HEK293 (cell line): ENCODE results near the gene RSKR.
"Not testable (repeated sequence)": the region's sequence is repeated elsewhere in the genome, so short reads cannot be mapped to it uniquely, and the experiment has no call there.

Experiments used
- CTCF ChIA-PET: fragments of 350-600 bp; formaldehyde crosslinking; extraction: SDS; loops from one replicate; lab custom pipeline; 2021; ENCODE audit warnings: antibody characterized with exemption; lab: Yijun Ruan, JAX
- POLR2A ChIA-PET: fragments of 300-600 bp; formaldehyde crosslinking; extraction: SDS; loops from one replicate; lab custom pipeline; 2020; ENCODE audit warnings: antibody characterized with exemption, inconsistent platforms; lab: Yijun Ruan, JAX
- H3K27ac ChIP-seq: fragments of 200-500 bp; sonication (Bioruptor generic); 2 replicates; pipeline ENCODE4 v1.5.1; 2014; ENCODE audit warnings: low read depth, low read length, control low read depth, inconsistent platforms; ENCODE audit errors: extremely low read depth
- H3K36me3 ChIP-seq, 2 experiments: fragments of 200-500 bp in 1 of 2; sonication (Bioruptor generic) in 1 of 2; 1 replicate in 1 of 2; 2 replicates in 1 of 2; pipeline ENCODE4 v1.5.1; 2014 to 2017; ENCODE audit warnings: inconsistent platforms in 2 of 2, low read length in 2 of 2; ENCODE audit not compliant: control insufficient read depth in 2 of 2, insufficient read depth in 1 of 2
- H3K4me1 ChIP-seq: fragments of 200-500 bp; sonication (Bioruptor generic); 2 replicates; pipeline ENCODE4 v1.5.1; 2014; ENCODE audit warnings: mild to moderate bottlenecking, low read length, inconsistent platforms; ENCODE audit not compliant: control insufficient read depth, insufficient read depth
- H3K4me3 ChIP-seq: 2 replicates; pipeline ENCODE4 v1.5.1; 2011; ENCODE audit warnings: low read depth, mild to moderate bottlenecking, control low read depth, low read length, moderate library complexity
- H3K9me3 ChIP-seq: fragments of 200-500 bp; sonication (Bioruptor generic); 2 replicates; pipeline ENCODE4 v1.5.1; 2014; ENCODE audit warnings: low read depth, low read length, inconsistent platforms; ENCODE audit not compliant: control insufficient read depth, insufficient read depth
- BCL6B ChIP-seq: fragments of 450-650 bp; formaldehyde crosslinking; IDR thresholded peaks from 2 replicates; pipeline ENCODE4 v1.5.1; 2017; ENCODE audit warnings: missing biosample characterization, missing genetic modification characterization
- YY2 ChIP-seq: fragments of 450-650 bp; formaldehyde crosslinking; IDR thresholded peaks from 2 replicates; pipeline ENCODE4 v1.5.1; 2016; ENCODE audit warnings: missing biosample characterization, missing genetic modification characterization
- ZNF426 ChIP-seq: fragments of 450-650 bp; formaldehyde crosslinking; IDR thresholded peaks from 2 replicates; pipeline ENCODE4 v1.5.1; 2017; ENCODE audit warnings: missing biosample characterization, missing genetic modification characterization, mild to moderate bottlenecking, inconsistent platforms, moderate library complexity
- ZNF664 ChIP-seq: fragments of 450-650 bp; formaldehyde crosslinking; IDR thresholded peaks from 2 replicates; pipeline ENCODE4 v1.5.1; 2016; ENCODE audit warnings: missing biosample characterization, missing genetic modification characterization
- TF ChIP-seq, protein P1 (sequence below): fragments of 450-650 bp; formaldehyde crosslinking; IDR thresholded peaks from 2 replicates; pipeline ENCODE4 v1.5.1; 2017; ENCODE audit warnings: missing biosample characterization, missing genetic modification characterization
- TF ChIP-seq, protein P2 (sequence below): fragments of 450-650 bp; formaldehyde crosslinking; IDR thresholded peaks from 2 replicates; pipeline ENCODE4 v1.5.1; 2016; ENCODE audit warnings: missing biosample characterization, missing genetic modification characterization, low read depth

RSKR gene

GRCh38 chr17:28661635-28662526 lies 47.9 kb upstream of the RSKR start, which contains the start of the genes SDF2 and SUPT6H (continued):
- TF ChIP-seq BCL6B (tag by site-specific recombination) = no peak
- no peak for TF ChIP-seq ZNF426 (tag by site-specific recombination)
- no peak for TF ChIP-seq ZNF664 (tag by site-specific recombination)

DNA sequence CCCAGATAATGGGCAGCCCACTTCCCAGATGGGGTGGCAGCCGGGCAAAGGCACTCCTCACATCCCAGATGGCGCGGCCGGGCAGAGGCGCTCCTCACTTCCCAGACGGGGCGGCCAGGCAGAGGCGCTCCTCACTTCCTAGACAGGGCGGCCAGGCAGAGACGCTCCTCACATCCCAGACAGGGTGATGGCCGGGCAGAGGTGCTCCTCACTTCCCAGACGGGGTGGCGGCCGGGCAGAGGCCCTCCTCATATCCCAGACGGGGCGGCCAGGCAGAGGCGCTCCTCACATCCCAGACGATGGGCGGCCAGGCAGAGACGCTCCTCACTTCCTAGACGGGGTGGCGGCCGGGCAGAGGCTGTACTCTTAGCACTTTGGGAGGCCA lies 45.5 kb upstream of the RSKR start:
- H3K27ac ChIP-seq, H3K4me1 ChIP-seq, H3K9me3 ChIP-seq, H3K4me3 ChIP-seq, POLR2A ChIA-PET: not testable (repeated sequence)
- CTCF ChIA-PET = interaction anchor here (4.7 kb wide), 1 partner anchor 13 kb away, joined by 42 read pairs; the partner anchor contains the start of gene BLTP2
- peaks cover 31 to 52% of the 10 kb centered on the region in 2 experiments for H3K36me3 ChIP-seq

- H3K4me3 ChIP-seq, POLR2A ChIA-PET, H3K9me3 ChIP-seq, CTCF ChIA-PET, H3K27ac ChIP-seq, H3K4me1 ChIP-seq: not testable (repeated sequence)
- peaks cover 32 to 48% of the 10 kb centered on the region in 2 experiments for H3K36me3 ChIP-seq
Observed at GRCh38 chr17:28658766-28659496, 44.9 kb upstream of the RSKR start.

DNA sequence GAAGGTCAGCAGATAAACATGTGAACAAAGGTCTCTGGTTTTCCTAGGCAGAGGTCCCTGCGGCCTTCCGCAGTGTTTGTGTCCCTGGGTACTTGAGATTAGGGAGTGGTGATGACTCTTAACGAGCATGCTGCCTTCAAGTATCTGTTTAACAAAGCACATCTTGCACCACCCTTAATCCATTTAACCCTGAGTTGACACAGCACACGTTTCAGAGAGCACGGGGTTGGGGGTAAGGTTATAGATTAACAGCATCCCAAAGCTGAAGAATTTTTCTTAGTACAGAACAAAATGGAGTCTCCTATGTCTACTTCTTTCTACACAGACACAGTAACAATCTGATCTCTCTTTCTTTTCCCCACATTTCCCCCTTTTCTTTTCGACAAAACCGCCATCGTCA lies 44.4 kb upstream of the RSKR start:
- POLR2A ChIA-PET = interaction anchor here (1.0 kb wide), 1 partner anchor 22 kb away, joined by 3 read pairs; no protein-coding TSS in a partner anchor
- not testable (repeated sequence) for H3K27ac ChIP-seq, H3K9me3 ChIP-seq, H3K4me1 ChIP-seq, H3K4me3 ChIP-seq
- peaks cover 32 to 50% of the 10 kb centered on the region in 2 experiments for H3K36me3 ChIP-seq
- CTCF ChIA-PET = interaction anchor here (0.9 kb wide), 2 partner anchors 11 to 307 kb away, joined by 3 to 4 read pairs; no protein-coding TSS in a partner anchor

DNA sequence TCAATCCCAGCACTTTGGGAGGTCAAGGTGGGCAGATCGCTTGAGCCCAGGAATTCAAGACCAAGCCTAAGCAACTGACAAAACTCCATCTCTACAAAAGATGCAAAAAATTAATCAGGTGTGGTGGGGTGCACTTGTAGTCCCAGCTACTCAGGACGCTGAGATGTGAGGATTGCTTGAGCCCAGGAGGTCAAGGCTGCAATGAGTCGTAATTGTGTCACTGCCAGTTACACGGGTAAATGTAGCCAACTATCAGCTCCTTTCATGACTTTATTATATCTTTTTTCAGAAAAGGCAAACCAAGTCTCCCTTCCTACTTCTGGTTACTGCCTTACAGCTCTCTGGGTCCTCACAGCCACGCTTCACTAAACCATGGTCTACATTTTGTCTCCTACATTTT lies 43.8 kb upstream of the RSKR start:
- H3K36me3 ChIP-seq = peaks cover 37 to 55% of the 10 kb centered on the region in 2 experiments
- no peak for TF ChIP-seq YY2
- TF ChIP-seq, protein P1, sequence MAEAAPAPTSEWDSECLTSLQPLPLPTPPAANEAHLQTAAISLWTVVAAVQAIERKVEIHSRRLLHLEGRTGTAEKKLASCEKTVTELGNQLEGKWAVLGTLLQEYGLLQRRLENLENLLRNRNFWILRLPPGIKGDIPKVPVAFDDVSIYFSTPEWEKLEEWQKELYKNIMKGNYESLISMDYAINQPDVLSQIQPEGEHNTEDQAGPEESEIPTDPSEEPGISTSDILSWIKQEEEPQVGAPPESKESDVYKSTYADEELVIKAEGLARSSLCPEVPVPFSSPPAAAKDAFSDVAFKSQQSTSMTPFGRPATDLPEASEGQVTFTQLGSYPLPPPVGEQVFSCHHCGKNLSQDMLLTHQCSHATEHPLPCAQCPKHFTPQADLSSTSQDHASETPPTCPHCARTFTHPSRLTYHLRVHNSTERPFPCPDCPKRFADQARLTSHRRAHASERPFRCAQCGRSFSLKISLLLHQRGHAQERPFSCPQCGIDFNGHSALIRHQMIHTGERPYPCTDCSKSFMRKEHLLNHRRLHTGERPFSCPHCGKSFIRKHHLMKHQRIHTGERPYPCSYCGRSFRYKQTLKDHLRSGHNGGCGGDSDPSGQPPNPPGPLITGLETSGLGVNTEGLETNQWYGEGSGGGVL (tag by site-specific recombination) = no peak
- TF ChIP-seq, protein P2, sequence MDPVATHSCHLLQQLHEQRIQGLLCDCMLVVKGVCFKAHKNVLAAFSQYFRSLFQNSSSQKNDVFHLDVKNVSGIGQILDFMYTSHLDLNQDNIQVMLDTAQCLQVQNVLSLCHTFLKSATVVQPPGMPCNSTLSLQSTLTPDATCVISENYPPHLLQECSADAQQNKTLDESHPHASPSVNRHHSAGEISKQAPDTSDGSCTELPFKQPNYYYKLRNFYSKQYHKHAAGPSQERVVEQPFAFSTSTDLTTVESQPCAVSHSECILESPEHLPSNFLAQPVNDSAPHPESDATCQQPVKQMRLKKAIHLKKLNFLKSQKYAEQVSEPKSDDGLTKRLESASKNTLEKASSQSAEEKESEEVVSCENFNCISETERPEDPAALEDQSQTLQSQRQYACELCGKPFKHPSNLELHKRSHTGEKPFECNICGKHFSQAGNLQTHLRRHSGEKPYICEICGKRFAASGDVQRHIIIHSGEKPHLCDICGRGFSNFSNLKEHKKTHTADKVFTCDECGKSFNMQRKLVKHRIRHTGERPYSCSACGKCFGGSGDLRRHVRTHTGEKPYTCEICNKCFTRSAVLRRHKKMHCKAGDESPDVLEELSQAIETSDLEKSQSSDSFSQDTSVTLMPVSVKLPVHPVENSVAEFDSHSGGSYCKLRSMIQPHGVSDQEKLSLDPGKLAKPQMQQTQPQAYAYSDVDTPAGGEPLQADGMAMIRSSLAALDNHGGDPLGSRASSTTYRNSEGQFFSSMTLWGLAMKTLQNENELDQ (tag by site-specific recombination) = no peak
- no peak overlapping the region for H3K4me3 ChIP-seq
- ChIA-PET POLR2A (interaction anchor here (0.8 to 1.0 kb wide), 3 partner anchors 16 to 22 kb away, joined by 3 read pairs; no protein-coding TSS in a partner anchor), CTCF (interaction anchor here (0.6 to 0.9 kb wide), 3 partner anchors 11 to 307 kb away, joined by 3 to 4 read pairs (median 3); no protein-coding TSS in a partner anchor)
- H3K4me1 ChIP-seq = peaks cover 3% of the 10 kb centered on the region; the same call in 1 of the 2 replicates
- H3K9me3 ChIP-seq = no peaks in the 10 kb centered on the region
- no peak overlapping the region for H3K27ac ChIP-seq
